ENCODE measurements around the gene ZNF263. TPM values are rescaled to one million over a fixed set of nuclear protein-coding genes. Genes with fewer than 3 reads are reported as not detected.

The ZNF263 gene
- 88.5 and 92.5 TPM in 2 replicates for total RNA-seq (2014; rRNA removed; shearing (Covaris generic))

GRCh38 chr16:3282730-3283542 lies at the start of gene ZNF263:
Gene ZNF263, plus strand, starts transcription at chr16:3283491. Its CDS starts 328 bp downstream, at chr16:3283819.

GRCh38 chr16:3234857-3235561 lies 48.3 kb upstream of the ZNF263 start, which contains the start of gene ZNF200:
Gene ZNF200, minus strand, starts transcription at chr16:3235158. Its CDS starts 1,403 bp downstream, at chr16:3233755.

GRCh38 chr16:3256146-3256865 lies 27.0 kb upstream of the ZNF263 start, which contains the start of gene MEFV:
Gene MEFV, minus strand, starts transcription at chr16:3256633. Its CDS starts 46 bp downstream, at chr16:3256587.

GRCh38 chr16:3305109-3306068 lies 22.1 kb downstream of the ZNF263 start, which contains the start of the genes TIGD7 and ZNF75A:
Gene TIGD7, minus strand, starts transcription at chr16:3305430. Its CDS starts 4,816 bp downstream, at chr16:3300614.
Gene ZNF75A, plus strand, starts transcription at chr16:3305497. Its CDS starts 2,932 bp downstream, at chr16:3308429.

Other genes with a start within 250 kb of the ZNF263 start
- gene BICDL2, start 246.5 kb upstream of the ZNF263 start, total RNA-seq (2014; rRNA removed; shearing (Covaris generic)): not detected in 2 replicates
- 0.16 and 0.75 TPM in 2 replicates for gene MMP25, start 236.9 kb upstream of the ZNF263 start, total RNA-seq (2014; rRNA removed; shearing (Covaris generic))
- 2.2 TPM in 1 of 2 replicates, not detected in the other for gene IL32, start 217.9 kb upstream of the ZNF263 start, total RNA-seq (2014; rRNA removed; shearing (Covaris generic))
- 0.26 and 2.2 TPM in 2 replicates for gene ZSCAN10, start 184.2 kb upstream of the ZNF263 start, total RNA-seq (2014; rRNA removed; shearing (Covaris generic))
- gene ZNF205, start 170.9 kb upstream of the ZNF263 start, total RNA-seq (2014; rRNA removed; shearing (Covaris generic)): 16.9 and 18.4 TPM in 2 replicates
- gene ZNF213, start 148.5 kb upstream of the ZNF263 start, total RNA-seq (2014; rRNA removed; shearing (Covaris generic)): 5.2 and 6.7 TPM in 2 replicates
- gene OR1F1, start 95.3 kb upstream of the ZNF263 start, total RNA-seq (2014; rRNA removed; shearing (Covaris generic)): not detected in 2 replicates
- 14.2 and 15.4 TPM in 2 replicates for gene ZNF200, start 48.3 kb upstream of the ZNF263 start, total RNA-seq (2014; rRNA removed; shearing (Covaris generic))
- gene MEFV, start 26.9 kb upstream of the ZNF263 start, total RNA-seq (2014; rRNA removed; shearing (Covaris generic)): 0.38 TPM in 1 of 2 replicates, not detected in the other
- gene TIGD7, start 21.9 kb downstream of the ZNF263 start, total RNA-seq (2014; rRNA removed; shearing (Covaris generic)): 5.0 and 6.7 TPM in 2 replicates
- 16.6 and 21.6 TPM in 2 replicates for gene ZNF75A, start 22.0 kb downstream of the ZNF263 start, total RNA-seq (2014; rRNA removed; shearing (Covaris generic))
- gene OR2C1, start 72.4 kb downstream of the ZNF263 start, total RNA-seq (2014; rRNA removed; shearing (Covaris generic)): not detected in 2 replicates
- gene ZSCAN32, start 117.5 kb downstream of the ZNF263 start, total RNA-seq (2014; rRNA removed; shearing (Covaris generic)): 11.1 and 12.6 TPM in 2 replicates
- gene ZNF174, start 117.7 kb downstream of the ZNF263 start, total RNA-seq (2014; rRNA removed; shearing (Covaris generic)): 14.0 and 14.5 TPM in 2 replicates
- gene ZNF597, start 160.0 kb downstream of the ZNF263 start, total RNA-seq (2014; rRNA removed; shearing (Covaris generic)): 0.91 and 1.4 TPM in 2 replicates
- gene NAA60, start 160.2 kb downstream of the ZNF263 start, total RNA-seq (2014; rRNA removed; shearing (Covaris generic)): 9.6 and 15.4 TPM in 2 replicates
- not detected in 2 replicates for gene C16orf90, start 212.0 kb downstream of the ZNF263 start, total RNA-seq (2014; rRNA removed; shearing (Covaris generic))
- 14.4 and 14.9 TPM in 2 replicates for gene CLUAP1, start 217.5 kb downstream of the ZNF263 start, total RNA-seq (2014; rRNA removed; shearing (Covaris generic))

All from A375 (cell line).